WTC11 (cell line): ENCODE measurements around the gene SPINK1. TPM values are rescaled to one million over a fixed set of nuclear protein-coding genes. Genes with fewer than 3 reads are reported as not detected.

Experiments
- ATF3 ChIP-seq: sonication (generic); formaldehyde crosslinking; conservative IDR thresholded peaks from 2 replicates; pipeline ENCODE4 v1.8.1; 2022; ENCODE audit warnings: mild to moderate bottlenecking, missing genetic modification reagents
- E2F4 ChIP-seq: sonication (generic); formaldehyde crosslinking; IDR thresholded peaks from 2 replicates; pipeline ENCODE4 v1.8.1; 2022; ENCODE audit warnings: low read depth, mild to moderate bottlenecking, moderate library complexity, missing genetic modification reagents, borderline replicate concordance
- EMX1 ChIP-seq: fragments of 250-450 bp; sonication (Bioruptor Pico); IDR thresholded peaks from 2 replicates; pipeline ENCODE4 v1.8.0; 2021; ENCODE audit warnings: mild to moderate bottlenecking
- FOXK1 ChIP-seq: sonication (generic); formaldehyde crosslinking; IDR thresholded peaks from 2 replicates; pipeline ENCODE4 v1.8.0; 2022; ENCODE audit warnings: mild to moderate bottlenecking, moderate library complexity, missing genetic modification reagents
- HMGA2 ChIP-seq: fragments of 250-450 bp; sonication (Bioruptor Pico); IDR thresholded peaks from 2 replicates; pipeline ENCODE4 v1.4.0; 2021; ENCODE audit warnings: mild to moderate bottlenecking, moderate library complexity
- MLX ChIP-seq: sonication (generic); formaldehyde crosslinking; IDR thresholded peaks from 2 replicates; pipeline ENCODE4 v1.8.1; 2023; ENCODE audit warnings: mild to moderate bottlenecking, missing genetic modification reagents, moderate library complexity
- MXD4 ChIP-seq: fragments of 250-450 bp; sonication (Bioruptor Pico); IDR thresholded peaks from 2 replicates; pipeline ENCODE4 v1.8.0; 2021; ENCODE audit warnings: mild to moderate bottlenecking, moderate library complexity, borderline replicate concordance
- NFYB ChIP-seq: sonication (generic); formaldehyde crosslinking; conservative IDR thresholded peaks from 2 replicates; pipeline ENCODE4 v1.8.0; 2022; ENCODE audit warnings: low read depth, missing genetic modification reagents
- NR2C2 ChIP-seq: sonication (generic); formaldehyde crosslinking; IDR thresholded peaks from 2 replicates; pipeline ENCODE4 v1.8.0; 2022; ENCODE audit warnings: mild to moderate bottlenecking, missing genetic modification reagents
- PRDM15 ChIP-seq: sonication (generic); formaldehyde crosslinking; IDR thresholded peaks from 2 replicates; pipeline ENCODE4 v1.8.0; 2022; ENCODE audit warnings: missing genetic modification reagents
- RORB ChIP-seq: fragments of 250-450 bp; sonication (Bioruptor Pico); IDR thresholded peaks from 2 replicates; pipeline ENCODE4 v1.9.0; 2021; ENCODE audit warnings: mild to moderate bottlenecking
- SMAD3 ChIP-seq: sonication (generic); formaldehyde crosslinking; IDR thresholded peaks from 2 replicates; pipeline ENCODE4 v1.8.0; 2022; ENCODE audit warnings: missing genetic modification reagents, mild to moderate bottlenecking, borderline replicate concordance
- SMAD4 ChIP-seq: sonication (generic); formaldehyde crosslinking; IDR thresholded peaks from 2 replicates; pipeline ENCODE4 v1.8.0; 2022; ENCODE audit warnings: mild to moderate bottlenecking, missing genetic modification reagents
- TCF7 ChIP-seq: sonication (generic); formaldehyde crosslinking; IDR thresholded peaks from 2 replicates; pipeline ENCODE4 v1.8.0; 2022; ENCODE audit warnings: mild to moderate bottlenecking, low read depth, missing genetic modification reagents, moderate library complexity
- TEAD4 ChIP-seq: sonication (generic); formaldehyde crosslinking; IDR thresholded peaks from 2 replicates; pipeline ENCODE4 v1.8.0; 2022; ENCODE audit warnings: mild to moderate bottlenecking, missing genetic modification reagents
- ZBTB21 ChIP-seq: sonication (generic); formaldehyde crosslinking; IDR thresholded peaks from 2 replicates; pipeline ENCODE4 v1.8.1; 2023; ENCODE audit warnings: mild to moderate bottlenecking, missing genetic modification reagents, borderline replicate concordance
- ZNF121 ChIP-seq: sonication (generic); formaldehyde crosslinking; IDR thresholded peaks from 2 replicates; pipeline ENCODE4 v1.8.0; 2023; ENCODE audit warnings: missing genetic modification reagents
- ZNF416 ChIP-seq: fragments of 250-450 bp; sonication (Bioruptor Pico); IDR thresholded peaks from 2 replicates; pipeline ENCODE4 v1.9.0; 2021; ENCODE audit warnings: mild to moderate bottlenecking, inconsistent platforms
- total RNA-seq: library from RNA; stranded (reverse); gene quantifications from 3 replicates; pipeline ENCODE4 v1.2.3, GENCODE V29; 2021
- TF ChIP-seq, protein P1 (sequence below): sonication (generic); formaldehyde crosslinking; IDR thresholded peaks from 2 replicates; pipeline ENCODE4 v1.8.1; 2022; ENCODE audit warnings: mild to moderate bottlenecking, moderate library complexity, missing genetic modification reagents
- TF ChIP-seq, protein P2 (sequence below): fragments of 250-450 bp; sonication (Bioruptor Pico); IDR thresholded peaks from 2 replicates; pipeline ENCODE4 v1.9.0; 2021; ENCODE audit warnings: mild to moderate bottlenecking, borderline replicate concordance
- TF ChIP-seq, protein P3 (sequence below): sonication (generic); formaldehyde crosslinking; IDR thresholded peaks from 2 replicates; pipeline ENCODE4 v1.8.1; 2023; ENCODE audit warnings: mild to moderate bottlenecking, missing genetic modification reagents, borderline replicate concordance
- TF ChIP-seq, protein P4 (sequence below): sonication (generic); formaldehyde crosslinking; IDR thresholded peaks from 2 replicates; pipeline ENCODE4 v1.8.1; 2022; ENCODE audit warnings: mild to moderate bottlenecking, missing genetic modification reagents, moderate library complexity, borderline replicate concordance

SPINK1 gene
- total RNA-seq, 1 experiment from 2014 or later: 5.4 TPM

DNA sequence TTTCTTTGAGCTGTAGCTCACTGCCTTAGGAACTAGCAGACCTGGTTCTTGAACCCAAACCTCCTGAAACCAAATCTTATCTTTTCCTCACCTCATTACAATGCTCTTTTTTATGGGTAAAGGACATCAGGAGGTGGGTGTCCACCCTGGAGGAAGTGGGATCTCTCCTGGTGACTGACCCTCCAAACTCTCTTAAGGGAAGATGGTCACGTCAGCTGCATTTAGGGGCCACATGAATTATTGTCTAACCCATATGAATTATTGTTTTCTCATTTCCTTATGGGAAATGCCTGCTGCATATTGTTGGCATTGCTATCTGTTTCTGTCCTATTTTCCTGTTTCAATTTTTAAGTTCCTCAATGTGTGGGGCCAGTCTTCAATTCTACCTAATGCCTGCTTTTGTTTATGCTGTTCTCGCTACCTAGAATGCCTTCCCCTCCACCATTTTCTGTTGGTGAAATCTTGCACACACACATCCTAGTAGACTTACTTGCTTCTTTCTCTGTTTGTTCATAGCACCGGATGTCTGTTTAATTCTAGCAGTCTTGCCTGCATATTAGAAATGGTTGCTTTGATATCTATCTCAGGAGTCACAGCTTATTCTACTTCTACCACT lies 22.0 kb upstream of the SPINK1 start (continued):
- no peak for TF ChIP-seq SMAD3 (CRISPR knock-in tag)
- TF ChIP-seq ATF3 (CRISPR knock-in tag): no peak
- TF ChIP-seq, protein P1, sequence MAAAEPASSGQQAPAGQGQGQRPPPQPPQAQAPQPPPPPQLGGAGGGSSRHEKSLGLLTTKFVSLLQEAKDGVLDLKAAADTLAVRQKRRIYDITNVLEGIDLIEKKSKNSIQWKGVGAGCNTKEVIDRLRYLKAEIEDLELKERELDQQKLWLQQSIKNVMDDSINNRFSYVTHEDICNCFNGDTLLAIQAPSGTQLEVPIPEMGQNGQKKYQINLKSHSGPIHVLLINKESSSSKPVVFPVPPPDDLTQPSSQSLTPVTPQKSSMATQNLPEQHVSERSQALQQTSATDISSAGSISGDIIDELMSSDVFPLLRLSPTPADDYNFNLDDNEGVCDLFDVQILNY: no peak
- TF ChIP-seq ZNF416: peak; percentile 89
- TF ChIP-seq, protein P2, sequence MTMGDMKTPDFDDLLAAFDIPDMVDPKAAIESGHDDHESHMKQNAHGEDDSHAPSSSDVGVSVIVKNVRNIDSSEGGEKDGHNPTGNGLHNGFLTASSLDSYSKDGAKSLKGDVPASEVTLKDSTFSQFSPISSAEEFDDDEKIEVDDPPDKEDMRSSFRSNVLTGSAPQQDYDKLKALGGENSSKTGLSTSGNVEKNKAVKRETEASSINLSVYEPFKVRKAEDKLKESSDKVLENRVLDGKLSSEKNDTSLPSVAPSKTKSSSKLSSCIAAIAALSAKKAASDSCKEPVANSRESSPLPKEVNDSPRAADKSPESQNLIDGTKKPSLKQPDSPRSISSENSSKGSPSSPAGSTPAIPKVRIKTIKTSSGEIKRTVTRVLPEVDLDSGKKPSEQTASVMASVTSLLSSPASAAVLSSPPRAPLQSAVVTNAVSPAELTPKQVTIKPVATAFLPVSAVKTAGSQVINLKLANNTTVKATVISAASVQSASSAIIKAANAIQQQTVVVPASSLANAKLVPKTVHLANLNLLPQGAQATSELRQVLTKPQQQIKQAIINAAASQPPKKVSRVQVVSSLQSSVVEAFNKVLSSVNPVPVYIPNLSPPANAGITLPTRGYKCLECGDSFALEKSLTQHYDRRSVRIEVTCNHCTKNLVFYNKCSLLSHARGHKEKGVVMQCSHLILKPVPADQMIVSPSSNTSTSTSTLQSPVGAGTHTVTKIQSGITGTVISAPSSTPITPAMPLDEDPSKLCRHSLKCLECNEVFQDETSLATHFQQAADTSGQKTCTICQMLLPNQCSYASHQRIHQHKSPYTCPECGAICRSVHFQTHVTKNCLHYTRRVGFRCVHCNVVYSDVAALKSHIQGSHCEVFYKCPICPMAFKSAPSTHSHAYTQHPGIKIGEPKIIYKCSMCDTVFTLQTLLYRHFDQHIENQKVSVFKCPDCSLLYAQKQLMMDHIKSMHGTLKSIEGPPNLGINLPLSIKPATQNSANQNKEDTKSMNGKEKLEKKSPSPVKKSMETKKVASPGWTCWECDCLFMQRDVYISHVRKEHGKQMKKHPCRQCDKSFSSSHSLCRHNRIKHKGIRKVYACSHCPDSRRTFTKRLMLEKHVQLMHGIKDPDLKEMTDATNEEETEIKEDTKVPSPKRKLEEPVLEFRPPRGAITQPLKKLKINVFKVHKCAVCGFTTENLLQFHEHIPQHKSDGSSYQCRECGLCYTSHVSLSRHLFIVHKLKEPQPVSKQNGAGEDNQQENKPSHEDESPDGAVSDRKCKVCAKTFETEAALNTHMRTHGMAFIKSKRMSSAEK (CRISPR knock-in tag): no peak; the same call in none of the 2 replicates
- TF ChIP-seq NFYB (CRISPR knock-in tag): no peak
- TF ChIP-seq TEAD4 (CRISPR knock-in tag): no peak
- no peak for TF ChIP-seq ZBTB21 (CRISPR knock-in tag)
- no peak for TF ChIP-seq ZNF121 (CRISPR knock-in tag)
- no peak for TF ChIP-seq RORB (CRISPR knock-in tag)
- no peak for TF ChIP-seq FOXK1 (CRISPR knock-in tag)
- TF ChIP-seq, protein P3, sequence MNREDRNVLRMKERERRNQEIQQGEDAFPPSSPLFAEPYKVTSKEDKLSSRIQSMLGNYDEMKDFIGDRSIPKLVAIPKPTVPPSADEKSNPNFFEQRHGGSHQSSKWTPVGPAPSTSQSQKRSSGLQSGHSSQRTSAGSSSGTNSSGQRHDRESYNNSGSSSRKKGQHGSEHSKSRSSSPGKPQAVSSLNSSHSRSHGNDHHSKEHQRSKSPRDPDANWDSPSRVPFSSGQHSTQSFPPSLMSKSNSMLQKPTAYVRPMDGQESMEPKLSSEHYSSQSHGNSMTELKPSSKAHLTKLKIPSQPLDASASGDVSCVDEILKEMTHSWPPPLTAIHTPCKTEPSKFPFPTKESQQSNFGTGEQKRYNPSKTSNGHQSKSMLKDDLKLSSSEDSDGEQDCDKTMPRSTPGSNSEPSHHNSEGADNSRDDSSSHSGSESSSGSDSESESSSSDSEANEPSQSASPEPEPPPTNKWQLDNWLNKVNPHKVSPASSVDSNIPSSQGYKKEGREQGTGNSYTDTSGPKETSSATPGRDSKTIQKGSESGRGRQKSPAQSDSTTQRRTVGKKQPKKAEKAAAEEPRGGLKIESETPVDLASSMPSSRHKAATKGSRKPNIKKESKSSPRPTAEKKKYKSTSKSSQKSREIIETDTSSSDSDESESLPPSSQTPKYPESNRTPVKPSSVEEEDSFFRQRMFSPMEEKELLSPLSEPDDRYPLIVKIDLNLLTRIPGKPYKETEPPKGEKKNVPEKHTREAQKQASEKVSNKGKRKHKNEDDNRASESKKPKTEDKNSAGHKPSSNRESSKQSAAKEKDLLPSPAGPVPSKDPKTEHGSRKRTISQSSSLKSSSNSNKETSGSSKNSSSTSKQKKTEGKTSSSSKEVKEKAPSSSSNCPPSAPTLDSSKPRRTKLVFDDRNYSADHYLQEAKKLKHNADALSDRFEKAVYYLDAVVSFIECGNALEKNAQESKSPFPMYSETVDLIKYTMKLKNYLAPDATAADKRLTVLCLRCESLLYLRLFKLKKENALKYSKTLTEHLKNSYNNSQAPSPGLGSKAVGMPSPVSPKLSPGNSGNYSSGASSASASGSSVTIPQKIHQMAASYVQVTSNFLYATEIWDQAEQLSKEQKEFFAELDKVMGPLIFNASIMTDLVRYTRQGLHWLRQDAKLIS (CRISPR knock-in tag): no peak
- TF ChIP-seq E2F4: no peak
- TF ChIP-seq MLX (CRISPR knock-in tag): no peak
- TF ChIP-seq TCF7 (CRISPR knock-in tag): no peak
- TF ChIP-seq HMGA2 (CRISPR knock-in tag): no peak
- TF ChIP-seq EMX1 (CRISPR knock-in tag): peak; percentile 91
- no peak for TF ChIP-seq SMAD4 (CRISPR knock-in tag)
- no peak for TF ChIP-seq PRDM15 (CRISPR knock-in tag)
- no peak for TF ChIP-seq MXD4
- no peak for TF ChIP-seq NR2C2
- TF ChIP-seq, protein P4, sequence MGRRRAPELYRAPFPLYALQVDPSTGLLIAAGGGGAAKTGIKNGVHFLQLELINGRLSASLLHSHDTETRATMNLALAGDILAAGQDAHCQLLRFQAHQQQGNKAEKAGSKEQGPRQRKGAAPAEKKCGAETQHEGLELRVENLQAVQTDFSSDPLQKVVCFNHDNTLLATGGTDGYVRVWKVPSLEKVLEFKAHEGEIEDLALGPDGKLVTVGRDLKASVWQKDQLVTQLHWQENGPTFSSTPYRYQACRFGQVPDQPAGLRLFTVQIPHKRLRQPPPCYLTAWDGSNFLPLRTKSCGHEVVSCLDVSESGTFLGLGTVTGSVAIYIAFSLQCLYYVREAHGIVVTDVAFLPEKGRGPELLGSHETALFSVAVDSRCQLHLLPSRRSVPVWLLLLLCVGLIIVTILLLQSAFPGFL (CRISPR knock-in tag): no peak
